Measurements from ENCODE around the gene SLC29A1. TPM values are rescaled to one million over a fixed set of nuclear protein-coding genes. Genes with fewer than 3 reads are reported as not detected.

The SLC29A1 gene
- total and polyA plus RNA-seq, 9 of the 15 experiments (the other 6 are each of a cell fraction or from before 2014, with no cell fraction given) = 18.9 to 170 (median 57.7) TPM

- no peak for TF ChIP-seq MYBL2 (IDR thresholded peaks at IDR 0.05; ENCODE audit: low read depth)
- TF ChIP-seq MYBL2 (CRISPR knock-in tag; IDR thresholded peaks at IDR 0.05; ENCODE audit: borderline replicate concordance) = no peak
- TF ChIP-seq CBFA2T3 (IDR thresholded peaks at IDR 0.05) = no peak
- TF ChIP-seq, protein P1, sequence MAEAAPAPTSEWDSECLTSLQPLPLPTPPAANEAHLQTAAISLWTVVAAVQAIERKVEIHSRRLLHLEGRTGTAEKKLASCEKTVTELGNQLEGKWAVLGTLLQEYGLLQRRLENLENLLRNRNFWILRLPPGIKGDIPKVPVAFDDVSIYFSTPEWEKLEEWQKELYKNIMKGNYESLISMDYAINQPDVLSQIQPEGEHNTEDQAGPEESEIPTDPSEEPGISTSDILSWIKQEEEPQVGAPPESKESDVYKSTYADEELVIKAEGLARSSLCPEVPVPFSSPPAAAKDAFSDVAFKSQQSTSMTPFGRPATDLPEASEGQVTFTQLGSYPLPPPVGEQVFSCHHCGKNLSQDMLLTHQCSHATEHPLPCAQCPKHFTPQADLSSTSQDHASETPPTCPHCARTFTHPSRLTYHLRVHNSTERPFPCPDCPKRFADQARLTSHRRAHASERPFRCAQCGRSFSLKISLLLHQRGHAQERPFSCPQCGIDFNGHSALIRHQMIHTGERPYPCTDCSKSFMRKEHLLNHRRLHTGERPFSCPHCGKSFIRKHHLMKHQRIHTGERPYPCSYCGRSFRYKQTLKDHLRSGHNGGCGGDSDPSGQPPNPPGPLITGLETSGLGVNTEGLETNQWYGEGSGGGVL (CRISPR knock-in tag; IDR thresholded peaks at IDR 0.05) = no peak
- TF ChIP-seq ARNT (IDR thresholded peaks at IDR 0.05) = peak in 1 of 2 experiments; percentile 90
- no peak for TF ChIP-seq ZBTB8A (IDR thresholded peaks at IDR 0.05; ENCODE audit: partially characterized antibody)
- peak; percentile 73; the same call in 1 of the 2 replicates for TF ChIP-seq NFXL1 (CRISPR knock-in tag; IDR thresholded peaks at IDR 0.05)
- TF ChIP-seq ZNF316 (IDR thresholded peaks at IDR 0.05) = no peak
- TF ChIP-seq ZNF347 (CRISPR knock-in tag; IDR thresholded peaks at IDR 0.05; ENCODE audit: low read depth) = no peak
- TF ChIP-seq ZFX (CRISPR knock-in tag; IDR thresholded peaks at IDR 0.05) = peak; percentile 34
- TF ChIP-seq ZNF740 (CRISPR knock-in tag; IDR thresholded peaks at IDR 0.05) = no peak
- peak in 1 of 2 experiments; percentile 15; a peak in 1 of 4 replicates for TF ChIP-seq ZNF740 (tag; IDR thresholded peaks at IDR 0.05)
- TF ChIP-seq SRSF9 (IDR thresholded peaks at IDR 0.05; ENCODE audit: borderline replicate concordance, low read depth, low read length) = no peak
- no peak for TF ChIP-seq SAFB2 (IDR thresholded peaks at IDR 0.05; ENCODE audit: borderline replicate concordance, low read depth, low read length, severe bottlenecking)
- no peak for TF ChIP-seq RBM34 (IDR thresholded peaks at IDR 0.05; ENCODE audit: borderline replicate concordance, insufficient read depth, low read length)
- no peak; a peak in 1 of 4 replicates for TF ChIP-seq HDAC1 (IDR thresholded peaks at IDR 0.05)
- TF ChIP-seq POLR3A (IDR thresholded peaks at IDR 0.05; ENCODE audit: borderline replicate concordance, extremely low read depth, insufficient read depth, insufficient read length) = no peak
- TF ChIP-seq KLF16 (IDR thresholded peaks at IDR 0.05) = 0 out of 2 replicates have a peak, but pooled peaks have one; percentile 18
- peak; percentile 80 for TF ChIP-seq NUFIP1 (IDR thresholded peaks at IDR 0.05; ENCODE audit: partially characterized antibody)
- TF ChIP-seq, protein P2, sequence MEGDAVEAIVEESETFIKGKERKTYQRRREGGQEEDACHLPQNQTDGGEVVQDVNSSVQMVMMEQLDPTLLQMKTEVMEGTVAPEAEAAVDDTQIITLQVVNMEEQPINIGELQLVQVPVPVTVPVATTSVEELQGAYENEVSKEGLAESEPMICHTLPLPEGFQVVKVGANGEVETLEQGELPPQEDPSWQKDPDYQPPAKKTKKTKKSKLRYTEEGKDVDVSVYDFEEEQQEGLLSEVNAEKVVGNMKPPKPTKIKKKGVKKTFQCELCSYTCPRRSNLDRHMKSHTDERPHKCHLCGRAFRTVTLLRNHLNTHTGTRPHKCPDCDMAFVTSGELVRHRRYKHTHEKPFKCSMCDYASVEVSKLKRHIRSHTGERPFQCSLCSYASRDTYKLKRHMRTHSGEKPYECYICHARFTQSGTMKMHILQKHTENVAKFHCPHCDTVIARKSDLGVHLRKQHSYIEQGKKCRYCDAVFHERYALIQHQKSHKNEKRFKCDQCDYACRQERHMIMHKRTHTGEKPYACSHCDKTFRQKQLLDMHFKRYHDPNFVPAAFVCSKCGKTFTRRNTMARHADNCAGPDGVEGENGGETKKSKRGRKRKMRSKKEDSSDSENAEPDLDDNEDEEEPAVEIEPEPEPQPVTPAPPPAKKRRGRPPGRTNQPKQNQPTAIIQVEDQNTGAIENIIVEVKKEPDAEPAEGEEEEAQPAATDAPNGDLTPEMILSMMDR (IDR thresholded peaks at IDR 0.05 in 2 of 3, conservative IDR thresholded peaks at IDR 0.05 in 1 of 3; ENCODE audit: insufficient read depth in 2 of 3, low read depth in 1 of 3, low read length in 3 of 3) = no peak
- TF ChIP-seq, protein P3, sequence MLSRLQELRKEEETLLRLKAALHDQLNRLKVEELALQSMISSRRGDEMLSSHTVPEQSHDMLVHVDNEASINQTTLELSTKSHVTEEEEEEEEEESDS (CRISPR knock-in tag; IDR thresholded peaks at IDR 0.05) = no peak
- TF ChIP-seq TAF15 (IDR thresholded peaks at IDR 0.05; ENCODE audit: low read depth, low read length) = no peak
- TF ChIP-seq U2AF1 (optimal IDR thresholded peaks at IDR 0.05; ENCODE audit: low read depth, low read length) = no peak
- TF ChIP-seq YBX1 (IDR thresholded peaks at IDR 0.05) = no peak
- TF ChIP-seq TCF7L2 (IDR thresholded peaks at IDR 0.05; ENCODE audit: low read depth, low read length) = no peak
- no peak for TF ChIP-seq ZNF444 (CRISPR knock-in tag; IDR thresholded peaks at IDR 0.05)
These were observed 23.4 kb downstream of the SLC29A1 start, which contains the start of gene HSP90AB1 (continued) for GRCh38 chr6:44246663-44247337.
